H54 (cell line): ENCODE data around the gene CD177.
"Not testable (repeated sequence)": the region's sequence is repeated elsewhere in the genome, so short reads cannot be mapped to it uniquely, and the experiment has no call there.

Experiments
- DNase-seq: peaks from one replicate; pipeline ENCODE4 v3.0.0; 2011; ENCODE audit warnings: low spot score, mixed read lengths; ENCODE audit not compliant: insufficient read length
- FAIRE-seq: peaks from 3 replicates; lab custom pipeline; 2011; peaks lifted over from hg19 to GRCh38; lab: Jason Lieb, UNC
- POLR2A ChIP-seq: IDR thresholded peaks from 2 replicates; pipeline ENCODE4 v1.6.1; 2011; ENCODE audit warnings: low read depth, mild to moderate bottlenecking, low read length

Gene CD177

GRCh38 chr19:43351998-43352746 is 1.3 kb upstream of the CD177 start:
- TF ChIP-seq POLR2A: no peak
- FAIRE-seq (no peak), DNase-seq (no peak)

GRCh38 chr19:43354305-43354627 is 780 bp downstream of the CD177 start:
- no peak for TF ChIP-seq POLR2A
- no peak for DNase-seq
- no peak for FAIRE-seq

GRCh38 chr19:43356749-43357148 is 3.3 kb downstream of the CD177 start:
- not testable (repeated sequence) for DNase-seq, FAIRE-seq

GRCh38 chr19:43362179-43362578 is 8.7 kb downstream of the CD177 start:
- FAIRE-seq (no peak), DNase-seq (no peak)
- no peak for TF ChIP-seq POLR2A

GRCh38 chr19:43362745-43363144 is 9.3 kb downstream of the CD177 start:
- TF ChIP-seq POLR2A: no peak
- DNase-seq: no peak
- FAIRE-seq: no peak

- not testable (repeated sequence) for FAIRE-seq, DNase-seq
Observed at GRCh38 chr19:43365677-43366076, 12.2 kb downstream of the CD177 start.

GRCh38 chr19:43367822-43368221 is 14.3 kb downstream of the CD177 start:
- no peak for DNase-seq
- no peak for FAIRE-seq
- no peak for TF ChIP-seq POLR2A

GRCh38 chr19:43368897-43369296 is 15.4 kb downstream of the CD177 start:
- not testable (repeated sequence) for FAIRE-seq, DNase-seq

GRCh38 chr19:43371909-43372308 is 18.4 kb downstream of the CD177 start:
- FAIRE-seq (no peak), DNase-seq (no peak)
- TF ChIP-seq POLR2A: no peak

- no peak for DNase-seq
- no peak for TF ChIP-seq POLR2A
- no peak for FAIRE-seq
Observed at GRCh38 chr19:43372462-43372861, 19.0 kb downstream of the CD177 start.

GRCh38 chr19:43377624-43378023 is 24.1 kb downstream of the CD177 start:
- not testable (repeated sequence) for DNase-seq, FAIRE-seq

- TF ChIP-seq POLR2A: no peak
- FAIRE-seq (no peak), DNase-seq (no peak)
Observed at GRCh38 chr19:43380008-43380407, 26.5 kb downstream of the CD177 start.

GRCh38 chr19:43380771-43381386 is 27.4 kb downstream of the CD177 start:
- FAIRE-seq (no peak), DNase-seq (no peak)
- TF ChIP-seq POLR2A: no peak

- FAIRE-seq, DNase-seq: not testable (repeated sequence)
Observed at GRCh38 chr19:43382586-43383216, 29.2 kb downstream of the CD177 start.

- DNase-seq, FAIRE-seq: not testable (repeated sequence)
Observed at GRCh38 chr19:43383254-43383653, 29.8 kb downstream of the CD177 start.

GRCh38 chr19:43383759-43384158 is 30.3 kb downstream of the CD177 start:
- DNase-seq, FAIRE-seq: not testable (repeated sequence)

GRCh38 chr19:43390903-43391551 is 37.5 kb downstream of the CD177 start:
- FAIRE-seq, DNase-seq: not testable (repeated sequence)

- DNase-seq, FAIRE-seq: not testable (repeated sequence)
Observed at GRCh38 chr19:43391552-43391935, 38.1 kb downstream of the CD177 start.

- not testable (repeated sequence) for FAIRE-seq, DNase-seq
Observed at GRCh38 chr19:43393501-43393900, 40.0 kb downstream of the CD177 start.
